Gastroesophageal sphincter (tissue), 3 donors: ENCODE data around the gene HLA-DMA.

Experiments used
- EP300 ChIP-seq: sonication (generic); formaldehyde crosslinking; IDR thresholded peaks from one replicate; pipeline ENCODE4 v1.6.1; 2017; ENCODE audit warnings: antibody characterized with exemption, mild to moderate bottlenecking
- POLR2AphosphoS5 ChIP-seq: sonication (generic); formaldehyde crosslinking; IDR thresholded peaks from one replicate; pipeline ENCODE4 v1.6.1; 2017; ENCODE audit warnings: antibody characterized with exemption
- TF ChIP-seq, protein P1 (sequence below), 4 experiments: fragments of 200-600 bp in 2 of 4; fragments of 450-650 bp in 2 of 4; sonication (generic) in 1 of 4; IDR thresholded peaks; one replicate each; pipeline ENCODE4 v1.5.1; 2017 to 2019; ENCODE audit warnings: antibody characterized with exemption in 4 of 4, mild to moderate bottlenecking in 2 of 4, moderate library complexity in 2 of 4

DNA sequence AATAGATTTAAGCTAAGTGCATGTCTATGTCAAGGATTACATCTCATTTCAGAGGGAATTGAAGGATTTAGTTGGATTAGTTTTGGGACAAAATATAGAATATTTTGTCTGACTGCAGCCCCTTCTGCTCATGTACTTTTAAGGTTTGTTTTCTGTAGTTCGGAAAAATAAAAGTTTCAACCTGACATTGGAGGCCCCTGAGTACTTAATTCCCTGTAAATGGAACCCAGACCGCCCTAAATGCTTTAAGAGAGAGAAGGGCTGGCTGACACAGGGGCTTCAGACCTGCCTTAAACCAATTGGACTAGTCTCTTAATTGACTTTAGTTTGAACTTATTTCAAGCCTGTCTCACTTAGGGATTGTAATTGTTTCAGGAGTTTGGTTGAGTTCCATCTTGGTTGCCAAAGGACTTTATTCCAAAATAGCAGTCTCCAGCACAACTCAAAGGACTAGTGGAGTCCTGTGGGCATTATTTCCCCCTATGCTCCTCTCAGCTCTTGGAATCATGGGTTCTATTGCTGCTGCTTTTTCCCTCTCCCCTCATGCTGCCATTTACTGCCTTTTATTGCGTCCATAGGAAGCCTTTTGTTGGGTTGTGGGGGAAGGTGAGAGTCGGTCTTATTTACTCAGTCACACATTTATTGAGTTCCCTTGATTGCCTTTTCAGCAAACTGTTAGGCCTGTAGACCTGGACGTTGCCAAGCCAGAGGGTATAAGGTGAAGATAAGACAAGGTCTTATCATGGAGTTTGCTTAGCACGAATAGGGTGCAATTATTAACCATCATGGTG lies 30.0 kb upstream of the HLA-DMA start:
- TF ChIP-seq, protein P1, sequence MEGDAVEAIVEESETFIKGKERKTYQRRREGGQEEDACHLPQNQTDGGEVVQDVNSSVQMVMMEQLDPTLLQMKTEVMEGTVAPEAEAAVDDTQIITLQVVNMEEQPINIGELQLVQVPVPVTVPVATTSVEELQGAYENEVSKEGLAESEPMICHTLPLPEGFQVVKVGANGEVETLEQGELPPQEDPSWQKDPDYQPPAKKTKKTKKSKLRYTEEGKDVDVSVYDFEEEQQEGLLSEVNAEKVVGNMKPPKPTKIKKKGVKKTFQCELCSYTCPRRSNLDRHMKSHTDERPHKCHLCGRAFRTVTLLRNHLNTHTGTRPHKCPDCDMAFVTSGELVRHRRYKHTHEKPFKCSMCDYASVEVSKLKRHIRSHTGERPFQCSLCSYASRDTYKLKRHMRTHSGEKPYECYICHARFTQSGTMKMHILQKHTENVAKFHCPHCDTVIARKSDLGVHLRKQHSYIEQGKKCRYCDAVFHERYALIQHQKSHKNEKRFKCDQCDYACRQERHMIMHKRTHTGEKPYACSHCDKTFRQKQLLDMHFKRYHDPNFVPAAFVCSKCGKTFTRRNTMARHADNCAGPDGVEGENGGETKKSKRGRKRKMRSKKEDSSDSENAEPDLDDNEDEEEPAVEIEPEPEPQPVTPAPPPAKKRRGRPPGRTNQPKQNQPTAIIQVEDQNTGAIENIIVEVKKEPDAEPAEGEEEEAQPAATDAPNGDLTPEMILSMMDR (IDR thresholded peaks at IDR 0.05): no peak
- TF ChIP-seq EP300: no peak
- no peak for TF ChIP-seq POLR2AphosphoS5
